ENCODE results near the gene CBARP. TPM values are rescaled to one million over a fixed set of nuclear protein-coding genes. Genes with fewer than 3 reads are reported as not detected.

Gene CBARP
- total and polyA plus RNA-seq, 2 of the 13 experiments (the other 11 are each of a cell fraction or from before 2014, with no cell fraction given), result 1.2 to 1.4 TPM

- TF ChIP-seq MNT (IDR thresholded peaks at IDR 0.05) (no peak), SP2 (CRISPR knock-in tag; IDR thresholded peaks at IDR 0.05) (no peak), ZNF615 (CRISPR knock-in tag; IDR thresholded peaks at IDR 0.05; ENCODE audit: borderline replicate concordance) (no peak), ZNF614 (CRISPR knock-in tag; IDR thresholded peaks at IDR 0.05; ENCODE audit: borderline replicate concordance) (no peak), HCFC1 (IDR thresholded peaks at IDR 0.05; ENCODE audit: low read depth, low read length) (no peak), ZBTB21 (CRISPR knock-in tag; IDR thresholded peaks at IDR 0.05) (no peak), ZNF704 (CRISPR knock-in tag; IDR thresholded peaks at IDR 0.05; ENCODE audit: borderline replicate concordance) (no peak), USF2 (IDR thresholded peaks at IDR 0.05; ENCODE audit: low read depth, low read length) (no peak), USF2 (CRISPR knock-in tag; IDR thresholded peaks at IDR 0.05; ENCODE audit: borderline replicate concordance) (no peak), ZNF136 (CRISPR knock-in tag; IDR thresholded peaks at IDR 0.05; ENCODE audit: low read depth) (no peak), ZNF629 (CRISPR knock-in tag; conservative IDR thresholded peaks at IDR 0.05) (peak; percentile 96), ELF4 (CRISPR knock-in tag; IDR thresholded peaks at IDR 0.05; ENCODE audit: borderline replicate concordance) (no peak), ZNF567 (CRISPR knock-in tag; IDR thresholded peaks at IDR 0.05; ENCODE audit: borderline replicate concordance) (no peak), JDP2 (CRISPR knock-in tag; IDR thresholded peaks at IDR 0.05; ENCODE audit: borderline replicate concordance) (no peak), ADNP (CRISPR knock-in tag; IDR thresholded peaks at IDR 0.05) (no peak), ZEB1 (IDR thresholded peaks at IDR 0.05; ENCODE audit: insufficient replicate concordance, low read depth) (no peak), ARID4A (CRISPR knock-in tag; IDR thresholded peaks at IDR 0.05; ENCODE audit: borderline replicate concordance) (no peak), SATB2 (CRISPR knock-in tag; IDR thresholded peaks at IDR 0.05) (no peak), HMG20A (CRISPR knock-in tag; IDR thresholded peaks at IDR 0.05; ENCODE audit: borderline replicate concordance) (no peak), ZNF274 (CRISPR knock-in tag; IDR thresholded peaks at IDR 0.05) (peak; percentile 41; the same call in 1 of the 2 replicates), FOSL1 (CRISPR knock-in tag; IDR thresholded peaks at IDR 0.05; ENCODE audit: borderline replicate concordance) (no peak), ZNF703 (CRISPR knock-in tag; IDR thresholded peaks at IDR 0.05; ENCODE audit: borderline replicate concordance) (no peak), KDM1A (CRISPR knock-in tag; IDR thresholded peaks at IDR 0.05) (0 out of 2 replicates have a peak, but pooled peaks have one; percentile 12)
These were observed 9.9 kb upstream of the CBARP start (continued) for GRCh38 chr19:1247748-1248138.
